ENCODE measurements around the gene KIAA1549.

Gene KIAA1549

DNA sequence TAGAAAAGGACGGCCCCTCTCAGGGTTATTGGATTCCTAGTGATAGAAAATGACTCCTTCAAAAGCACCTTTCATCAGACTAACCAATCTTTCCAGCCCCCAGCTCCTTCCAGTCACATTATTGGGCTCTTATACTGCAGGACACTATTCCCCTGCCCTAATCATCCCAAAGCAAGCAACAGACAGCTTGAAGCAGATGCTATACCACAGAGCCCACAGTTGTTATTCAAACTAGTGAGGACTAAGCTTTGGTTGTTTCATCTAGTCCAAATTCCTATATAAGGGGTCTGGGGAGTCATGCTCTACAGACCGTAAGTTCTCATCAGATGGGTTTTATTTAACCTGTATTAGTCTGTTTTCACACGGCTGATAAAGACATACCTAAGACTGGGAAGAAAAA, 30.2 kb upstream of the KIAA1549 start:
- Histone ChIP-seq H3K27me3 (ENCODE audit: low read depth, low read length) (no peaks in the 10 kb centered on the region), H3K4me1 (ENCODE audit: low read length) (no peaks in the 10 kb centered on the region), H3K27ac (ENCODE audit: low read length) (no peak overlapping the region), H4K20me1 (ENCODE audit: insufficient read depth, low read length) (no peaks in the 10 kb centered on the region), H3K4me3 (ENCODE audit: low read length) (no peak overlapping the region), H3K9ac (ENCODE audit: low read length) (no peak overlapping the region), H2AFZ (ENCODE audit: low read depth, low read length) (no peak overlapping the region), H3K9me3 (ENCODE audit: insufficient read depth, low read length) (no peaks in the 10 kb centered on the region), H3K36me3 (replicated peaks; ENCODE audit: low read depth, low read length) (no peaks in the 10 kb centered on the region), H3K79me2 (ENCODE audit: low read length) (no peaks in the 10 kb centered on the region), H3K4me2 (ENCODE audit: low read length) (no peak overlapping the region)
- TF ChIP-seq, protein P1, sequence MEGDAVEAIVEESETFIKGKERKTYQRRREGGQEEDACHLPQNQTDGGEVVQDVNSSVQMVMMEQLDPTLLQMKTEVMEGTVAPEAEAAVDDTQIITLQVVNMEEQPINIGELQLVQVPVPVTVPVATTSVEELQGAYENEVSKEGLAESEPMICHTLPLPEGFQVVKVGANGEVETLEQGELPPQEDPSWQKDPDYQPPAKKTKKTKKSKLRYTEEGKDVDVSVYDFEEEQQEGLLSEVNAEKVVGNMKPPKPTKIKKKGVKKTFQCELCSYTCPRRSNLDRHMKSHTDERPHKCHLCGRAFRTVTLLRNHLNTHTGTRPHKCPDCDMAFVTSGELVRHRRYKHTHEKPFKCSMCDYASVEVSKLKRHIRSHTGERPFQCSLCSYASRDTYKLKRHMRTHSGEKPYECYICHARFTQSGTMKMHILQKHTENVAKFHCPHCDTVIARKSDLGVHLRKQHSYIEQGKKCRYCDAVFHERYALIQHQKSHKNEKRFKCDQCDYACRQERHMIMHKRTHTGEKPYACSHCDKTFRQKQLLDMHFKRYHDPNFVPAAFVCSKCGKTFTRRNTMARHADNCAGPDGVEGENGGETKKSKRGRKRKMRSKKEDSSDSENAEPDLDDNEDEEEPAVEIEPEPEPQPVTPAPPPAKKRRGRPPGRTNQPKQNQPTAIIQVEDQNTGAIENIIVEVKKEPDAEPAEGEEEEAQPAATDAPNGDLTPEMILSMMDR (IDR thresholded peaks at IDR 0.05; ENCODE audit: low read depth, low read length), result no peak
- no peak for TF ChIP-seq EZH2phosphoT487 (IDR thresholded peaks at IDR 0.05; ENCODE audit: low read depth)

DNA sequence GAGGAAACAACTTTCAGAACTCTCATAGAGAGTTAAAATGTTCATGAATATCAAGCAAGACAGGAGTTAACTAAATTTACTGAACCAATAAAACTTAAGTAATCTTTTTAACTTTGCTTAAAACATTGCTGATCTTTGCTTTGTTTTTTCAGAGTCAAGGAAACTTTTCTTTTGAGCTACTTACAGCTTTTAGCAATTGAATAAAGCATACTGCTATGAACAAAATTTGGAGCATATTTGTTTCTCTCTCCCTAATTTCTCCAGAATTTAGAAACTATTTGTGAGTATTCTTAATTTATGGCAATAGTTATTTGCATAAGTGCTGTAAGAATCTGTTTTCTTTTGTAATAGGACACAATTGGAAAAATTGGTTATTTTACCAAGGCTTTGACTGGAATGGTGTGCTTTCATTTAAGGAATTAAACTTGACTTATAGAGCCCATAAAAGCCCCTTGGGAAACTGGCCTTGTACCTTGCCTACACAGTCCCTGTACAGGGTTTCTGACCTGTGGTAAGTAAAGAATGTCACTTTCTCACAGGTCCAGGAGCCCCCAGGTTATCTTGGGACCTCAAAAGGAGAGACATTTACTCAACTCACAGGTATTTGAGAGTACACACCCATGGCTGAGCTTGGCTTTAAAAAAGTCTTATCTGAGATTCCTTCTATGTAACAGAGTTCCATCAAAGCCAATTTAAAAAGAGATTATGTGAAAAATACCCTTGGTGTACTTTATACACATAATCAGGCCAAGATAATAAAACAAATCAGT, 23.3 kb upstream of the KIAA1549 start:
- Histone ChIP-seq H3K4me3 (ENCODE audit: low read length) (no peak overlapping the region), H4K20me1 (ENCODE audit: insufficient read depth, low read length) (no peaks in the 10 kb centered on the region), H3K4me2 (ENCODE audit: low read length) (no peak overlapping the region), H3K9me3 (ENCODE audit: insufficient read depth, low read length) (0 out of 2 replicates have a peak, but pooled peaks cover 5% of the 10 kb centered on the region), H3K4me1 (ENCODE audit: low read length) (no peaks in the 10 kb centered on the region), H3K27me3 (ENCODE audit: low read depth, low read length) (no peaks in the 10 kb centered on the region), H3K79me2 (ENCODE audit: low read length) (no peaks in the 10 kb centered on the region), H3K36me3 (replicated peaks; ENCODE audit: low read depth, low read length) (no peaks in the 10 kb centered on the region), H3K27ac (ENCODE audit: low read length) (no peak overlapping the region), H2AFZ (ENCODE audit: low read depth, low read length) (no peak overlapping the region), H3K9ac (ENCODE audit: low read length) (no peak overlapping the region)
- TF ChIP-seq, protein P1 (IDR thresholded peaks at IDR 0.05; ENCODE audit: low read depth, low read length), result no peak
- TF ChIP-seq EZH2phosphoT487 (IDR thresholded peaks at IDR 0.05; ENCODE audit: low read depth), result no peak

DNA sequence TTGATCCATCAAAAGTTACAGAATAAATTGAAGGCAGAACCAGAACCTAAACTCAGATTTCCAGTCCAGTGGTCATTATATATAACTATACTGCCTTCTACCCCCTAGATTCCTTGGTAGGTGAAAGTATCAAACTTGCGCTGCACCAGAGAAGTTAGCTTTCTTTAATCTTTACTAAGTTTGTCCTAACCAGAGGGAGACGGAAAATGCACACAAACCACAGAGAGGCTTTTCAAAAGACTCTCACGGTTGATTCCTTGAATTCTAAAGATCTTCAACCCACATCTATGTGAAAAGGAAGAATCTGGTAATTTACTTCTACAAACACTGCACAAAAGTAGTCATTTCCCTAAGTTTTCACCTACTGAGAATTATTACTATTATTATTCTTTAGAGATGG, 18.2 kb upstream of the KIAA1549 start:
- Histone ChIP-seq H3K27me3 (ENCODE audit: low read depth, low read length) (no peaks in the 10 kb centered on the region), H3K9me3 (ENCODE audit: insufficient read depth, low read length) (0 out of 2 replicates have a peak, but pooled peaks cover 5% of the 10 kb centered on the region), H3K4me3 (ENCODE audit: low read length) (no peak overlapping the region), H3K4me1 (ENCODE audit: low read length) (no peaks in the 10 kb centered on the region), H3K4me2 (ENCODE audit: low read length) (no peak overlapping the region), H3K9ac (ENCODE audit: low read length) (no peak overlapping the region), H3K36me3 (replicated peaks; ENCODE audit: low read depth, low read length) (no peaks in the 10 kb centered on the region), H3K79me2 (ENCODE audit: low read length) (no peaks in the 10 kb centered on the region), H2AFZ (ENCODE audit: low read depth, low read length) (no peak overlapping the region), H4K20me1 (ENCODE audit: insufficient read depth, low read length) (no peaks in the 10 kb centered on the region), H3K27ac (ENCODE audit: low read length) (no peak overlapping the region)
- TF ChIP-seq EZH2phosphoT487 (IDR thresholded peaks at IDR 0.05; ENCODE audit: low read depth), result no peak
- TF ChIP-seq, protein P1 (IDR thresholded peaks at IDR 0.05; ENCODE audit: low read depth, low read length), result no peak

DNA sequence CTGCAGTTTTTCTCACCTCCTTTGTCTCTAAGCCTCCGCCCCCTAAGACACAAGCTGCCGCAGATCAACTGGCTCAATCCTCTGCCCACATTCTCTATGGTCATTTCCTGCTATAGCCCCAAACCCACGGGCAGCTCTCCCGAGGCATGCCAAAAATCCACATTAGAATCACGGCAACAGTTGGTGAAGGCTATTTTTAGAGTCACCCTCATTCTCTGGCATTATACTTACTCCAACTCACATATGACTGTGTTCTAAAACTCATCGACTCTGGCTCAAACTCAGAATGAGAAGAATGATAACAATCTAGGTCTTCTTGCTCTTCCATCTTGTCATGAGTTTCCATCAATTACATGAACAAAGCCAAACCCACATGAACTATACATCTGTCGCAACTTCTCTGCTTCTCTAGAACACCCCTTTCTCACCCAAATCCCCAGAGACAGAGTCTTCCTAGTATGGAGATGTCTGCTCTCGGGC, 10.9 kb upstream of the KIAA1549 start:
- no peak overlapping the region for H3K4me2 ChIP-seq (ENCODE audit: low read length)
- TF ChIP-seq, protein P1 (IDR thresholded peaks at IDR 0.05; ENCODE audit: low read depth, low read length), result no peak
- no peak for TF ChIP-seq EZH2phosphoT487 (IDR thresholded peaks at IDR 0.05; ENCODE audit: low read depth)

More for the DNA sequence above, 10.9 kb upstream of the KIAA1549 start:
- H3K4me1 ChIP-seq (ENCODE audit: low read length), result no peaks in the 10 kb centered on the region
- no peak overlapping the region for H3K9ac ChIP-seq (ENCODE audit: low read length)
- H3K27ac ChIP-seq (ENCODE audit: low read length), result no peak overlapping the region
- H4K20me1 ChIP-seq (ENCODE audit: insufficient read depth, low read length), result no peaks in the 10 kb centered on the region
- H3K79me2 ChIP-seq (ENCODE audit: low read length), result no peaks in the 10 kb centered on the region
- 0 out of 2 replicates have a peak, but pooled peaks cover 8% of the 10 kb centered on the region for H3K9me3 ChIP-seq (ENCODE audit: insufficient read depth, low read length)
- H3K4me3 ChIP-seq (ENCODE audit: low read length), result no peak overlapping the region
- H3K36me3 ChIP-seq (replicated peaks; ENCODE audit: low read depth, low read length), result no peaks in the 10 kb centered on the region
- no peaks in the 10 kb centered on the region for H3K27me3 ChIP-seq (ENCODE audit: low read depth, low read length)
- no peak overlapping the region for H2AFZ ChIP-seq (ENCODE audit: low read depth, low read length)

All from OCI-LY3 (cell line).